ENCODE data around the gene UTF1. TPM values are rescaled to one million over a fixed set of nuclear protein-coding genes. Genes with fewer than 3 reads are reported as not detected.

Gene UTF1
- total and polyA plus RNA-seq, 2 experiments from 2014 or later, result 12.2 to 51.4 TPM

DNA sequence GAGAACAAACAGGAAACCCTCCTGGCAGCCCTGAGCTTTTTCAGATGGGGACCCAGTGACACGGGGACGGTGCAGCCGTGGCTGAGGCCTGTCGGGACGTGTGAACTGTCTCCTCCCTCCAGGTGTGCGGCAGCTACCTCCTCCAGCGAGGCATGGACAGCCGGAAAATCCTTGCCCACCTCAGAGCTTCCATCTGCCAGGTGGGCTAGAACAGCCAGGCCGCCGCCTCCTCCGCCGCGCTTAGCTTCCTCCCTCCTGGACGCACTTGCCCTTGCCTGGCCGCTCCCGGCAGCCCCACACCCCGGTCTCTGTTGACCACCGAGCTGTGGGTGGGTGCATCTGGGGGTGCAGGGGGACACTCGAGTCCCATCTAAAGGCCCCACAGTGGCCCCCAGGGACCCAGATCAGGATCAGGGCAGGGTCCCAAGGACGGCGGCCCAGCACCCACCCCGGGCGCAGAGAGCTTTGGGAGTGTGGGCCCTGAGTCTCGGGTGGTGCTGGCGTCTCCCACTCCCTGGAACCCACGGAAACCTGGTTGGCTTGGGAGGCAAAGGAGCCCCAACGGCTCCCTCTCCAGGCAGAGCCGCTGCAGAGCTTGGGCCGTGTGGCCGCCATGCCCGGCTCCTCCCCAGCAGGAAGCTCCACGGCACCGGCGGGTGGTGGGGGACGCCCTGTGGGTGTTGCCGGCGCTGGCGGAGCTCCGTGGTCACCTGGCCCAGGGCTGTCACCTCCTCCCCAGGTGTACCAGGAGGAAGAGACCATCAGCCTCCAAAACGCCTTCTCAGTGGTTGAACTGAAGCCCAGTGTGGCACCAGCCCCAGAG is 32.9 kb upstream of the UTF1 start:
- H3K27me3 Mint-ChIP-seq (ENCODE audit: insufficient read depth, low read depth, poor library complexity), result peaks cover 3% of the 10 kb centered on the region

DNA sequence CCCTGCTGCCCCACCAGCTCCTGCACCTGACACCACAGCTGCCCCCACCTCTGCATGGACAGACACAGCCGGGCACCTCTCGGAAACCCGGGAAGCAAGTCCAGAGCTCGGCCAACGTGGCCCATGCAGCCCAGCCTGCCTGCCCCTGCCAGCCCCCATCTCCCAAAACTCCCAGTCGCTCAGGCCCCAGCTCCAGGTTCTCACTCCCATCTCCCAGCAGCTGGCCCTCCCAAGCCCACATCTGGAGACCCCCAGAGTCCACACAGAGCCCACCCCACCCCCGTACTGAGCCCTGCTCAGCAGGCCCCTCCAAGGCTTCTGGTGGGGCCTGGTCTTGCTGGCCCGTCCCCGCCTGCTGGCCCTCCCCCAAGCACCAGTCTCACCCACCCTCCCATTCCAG is 32.2 kb upstream of the UTF1 start:
- Mint-ChIP-seq H3K9me3 (peaks cover 11% of the 10 kb centered on the region), H3K4me3 (no peak overlapping the region), H3K27me3 (ENCODE audit: insufficient read depth, low read depth, poor library complexity) (peaks cover 3% of the 10 kb centered on the region), H3K36me3 (ENCODE audit: low read depth) (no peaks in the 10 kb centered on the region), H3K4me1 (no peaks in the 10 kb centered on the region), H3K27ac (no peak overlapping the region)
- no peak for TF ChIP-seq CREB1 (CRISPR knock-in tag; IDR thresholded peaks at IDR 0.05; ENCODE audit: low read depth)
- TF ChIP-seq POLR2AphosphoS5 (IDR thresholded peaks at IDR 0.05; ENCODE audit: low read depth), result no peak
- TF ChIP-seq, protein P1, sequence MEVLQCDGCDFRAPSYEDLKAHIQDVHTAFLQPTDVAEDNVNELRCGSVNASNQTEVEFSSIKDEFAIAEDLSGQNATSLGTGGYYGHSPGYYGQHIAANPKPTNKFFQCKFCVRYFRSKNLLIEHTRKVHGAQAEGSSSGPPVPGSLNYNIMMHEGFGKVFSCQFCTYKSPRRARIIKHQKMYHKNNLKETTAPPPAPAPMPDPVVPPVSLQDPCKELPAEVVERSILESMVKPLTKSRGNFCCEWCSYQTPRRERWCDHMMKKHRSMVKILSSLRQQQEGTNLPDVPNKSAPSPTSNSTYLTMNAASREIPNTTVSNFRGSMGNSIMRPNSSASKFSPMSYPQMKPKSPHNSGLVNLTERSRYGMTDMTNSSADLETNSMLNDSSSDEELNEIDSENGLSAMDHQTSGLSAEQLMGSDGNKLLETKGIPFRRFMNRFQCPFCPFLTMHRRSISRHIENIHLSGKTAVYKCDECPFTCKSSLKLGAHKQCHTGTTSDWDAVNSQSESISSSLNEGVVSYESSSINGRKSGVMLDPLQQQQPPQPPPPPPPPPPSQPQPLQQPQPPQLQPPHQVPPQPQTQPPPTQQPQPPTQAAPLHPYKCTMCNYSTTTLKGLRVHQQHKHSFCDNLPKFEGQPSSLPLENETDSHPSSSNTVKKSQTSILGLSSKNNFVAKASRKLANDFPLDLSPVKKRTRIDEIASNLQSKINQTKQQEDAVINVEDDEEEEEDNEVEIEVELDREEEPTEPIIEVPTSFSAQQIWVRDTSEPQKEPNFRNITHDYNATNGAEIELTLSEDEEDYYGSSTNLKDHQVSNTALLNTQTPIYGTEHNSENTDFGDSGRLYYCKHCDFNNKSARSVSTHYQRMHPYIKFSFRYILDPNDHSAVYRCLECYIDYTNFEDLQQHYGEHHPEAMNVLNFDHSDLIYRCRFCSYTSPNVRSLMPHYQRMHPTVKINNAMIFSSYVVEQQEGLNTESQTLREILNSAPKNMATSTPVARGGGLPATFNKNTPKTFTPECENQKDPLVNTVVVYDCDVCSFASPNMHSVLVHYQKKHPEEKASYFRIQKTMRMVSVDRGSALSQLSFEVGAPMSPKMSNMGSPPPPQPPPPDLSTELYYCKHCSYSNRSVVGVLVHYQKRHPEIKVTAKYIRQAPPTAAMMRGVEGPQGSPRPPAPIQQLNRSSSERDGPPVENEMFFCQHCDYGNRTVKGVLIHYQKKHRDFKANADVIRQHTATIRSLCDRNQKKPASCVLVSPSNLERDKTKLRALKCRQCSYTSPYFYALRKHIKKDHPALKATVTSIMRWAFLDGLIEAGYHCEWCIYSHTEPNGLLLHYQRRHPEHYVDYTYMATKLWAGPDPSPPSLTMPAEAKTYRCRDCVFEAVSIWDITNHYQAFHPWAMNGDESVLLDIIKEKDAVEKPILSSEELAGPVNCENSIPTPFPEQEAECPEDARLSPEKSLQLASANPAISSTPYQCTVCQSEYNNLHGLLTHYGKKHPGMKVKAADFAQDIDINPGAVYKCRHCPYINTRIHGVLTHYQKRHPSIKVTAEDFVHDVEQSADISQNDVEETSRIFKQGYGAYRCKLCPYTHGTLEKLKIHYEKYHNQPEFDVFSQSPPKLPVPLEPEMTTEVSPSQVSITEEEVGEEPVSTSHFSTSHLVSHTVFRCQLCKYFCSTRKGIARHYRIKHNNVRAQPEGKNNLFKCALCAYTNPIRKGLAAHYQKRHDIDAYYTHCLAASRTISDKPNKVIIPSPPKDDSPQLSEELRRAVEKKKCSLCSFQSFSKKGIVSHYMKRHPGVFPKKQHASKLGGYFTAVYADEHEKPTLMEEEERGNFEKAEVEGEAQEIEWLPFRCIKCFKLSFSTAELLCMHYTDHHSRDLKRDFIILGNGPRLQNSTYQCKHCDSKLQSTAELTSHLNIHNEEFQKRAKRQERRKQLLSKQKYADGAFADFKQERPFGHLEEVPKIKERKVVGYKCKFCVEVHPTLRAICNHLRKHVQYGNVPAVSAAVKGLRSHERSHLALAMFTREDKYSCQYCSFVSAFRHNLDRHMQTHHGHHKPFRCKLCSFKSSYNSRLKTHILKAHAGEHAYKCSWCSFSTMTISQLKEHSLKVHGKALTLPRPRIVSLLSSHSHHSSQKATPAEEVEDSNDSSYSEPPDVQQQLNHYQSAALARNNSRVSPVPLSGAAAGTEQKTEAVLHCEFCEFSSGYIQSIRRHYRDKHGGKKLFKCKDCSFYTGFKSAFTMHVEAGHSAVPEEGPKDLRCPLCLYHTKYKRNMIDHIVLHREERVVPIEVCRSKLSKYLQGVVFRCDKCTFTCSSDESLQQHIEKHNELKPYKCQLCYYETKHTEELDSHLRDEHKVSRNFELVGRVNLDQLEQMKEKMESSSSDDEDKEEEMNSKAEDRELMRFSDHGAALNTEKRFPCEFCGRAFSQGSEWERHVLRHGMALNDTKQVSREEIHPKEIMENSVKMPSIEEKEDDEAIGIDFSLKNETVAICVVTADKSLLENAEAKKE (CRISPR knock-in tag; IDR thresholded peaks at IDR 0.05), result no peak
- TF ChIP-seq, protein P2, sequence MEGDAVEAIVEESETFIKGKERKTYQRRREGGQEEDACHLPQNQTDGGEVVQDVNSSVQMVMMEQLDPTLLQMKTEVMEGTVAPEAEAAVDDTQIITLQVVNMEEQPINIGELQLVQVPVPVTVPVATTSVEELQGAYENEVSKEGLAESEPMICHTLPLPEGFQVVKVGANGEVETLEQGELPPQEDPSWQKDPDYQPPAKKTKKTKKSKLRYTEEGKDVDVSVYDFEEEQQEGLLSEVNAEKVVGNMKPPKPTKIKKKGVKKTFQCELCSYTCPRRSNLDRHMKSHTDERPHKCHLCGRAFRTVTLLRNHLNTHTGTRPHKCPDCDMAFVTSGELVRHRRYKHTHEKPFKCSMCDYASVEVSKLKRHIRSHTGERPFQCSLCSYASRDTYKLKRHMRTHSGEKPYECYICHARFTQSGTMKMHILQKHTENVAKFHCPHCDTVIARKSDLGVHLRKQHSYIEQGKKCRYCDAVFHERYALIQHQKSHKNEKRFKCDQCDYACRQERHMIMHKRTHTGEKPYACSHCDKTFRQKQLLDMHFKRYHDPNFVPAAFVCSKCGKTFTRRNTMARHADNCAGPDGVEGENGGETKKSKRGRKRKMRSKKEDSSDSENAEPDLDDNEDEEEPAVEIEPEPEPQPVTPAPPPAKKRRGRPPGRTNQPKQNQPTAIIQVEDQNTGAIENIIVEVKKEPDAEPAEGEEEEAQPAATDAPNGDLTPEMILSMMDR (conservative IDR thresholded peaks at IDR 0.05; ENCODE audit: low read depth in 2 of 2), result no peak
- no peak for TF ChIP-seq JUNB (IDR thresholded peaks at IDR 0.05; ENCODE audit: unreplicated experiment)
- TF ChIP-seq ZNF331 (CRISPR knock-in tag; IDR thresholded peaks at IDR 0.05; ENCODE audit: low read depth), result no peak
- no peak for TF ChIP-seq EZH2phosphoT487 (IDR thresholded peaks at IDR 0.05; ENCODE audit: unreplicated experiment)
- ATAC-seq, result no peak
- H2AFZ ChIP-seq, result no peak overlapping the region
- H3K79me2 ChIP-seq (replicated peaks; ENCODE audit: insufficient read depth), result no peaks in the 10 kb centered on the region
- H3F3A ChIP-seq (replicated peaks; ENCODE audit: low read depth), result no peaks in the 10 kb centered on the region
- H3K4me1 ChIP-seq (ENCODE audit: insufficient read depth), result no peaks in the 10 kb centered on the region
- H3K36me3 ChIP-seq (ENCODE audit: insufficient read depth), result no peaks in the 10 kb centered on the region
- no peaks in the 10 kb centered on the region for H3K9me2 ChIP-seq (ENCODE audit: insufficient read depth)
- H3K4me3 ChIP-seq, result no peak overlapping the region
- no peak overlapping the region for H3K4me2 ChIP-seq
- H3K27ac ChIP-seq (ENCODE audit: low read depth), result no peak overlapping the region
- DNase-seq (ENCODE audit: low spot score), result no peak
- H4K20me1 ChIP-seq (replicated peaks; ENCODE audit: insufficient read depth), result no peaks in the 10 kb centered on the region
- no peaks in the 10 kb centered on the region for H3K27me3 ChIP-seq (ENCODE audit: insufficient read depth)

More for the DNA sequence above, 32.9 kb upstream of the UTF1 start:
- Mint-ChIP-seq H3K4me1 (no peaks in the 10 kb centered on the region), H3K9me3 (peaks cover 17% of the 10 kb centered on the region), H3K27ac (no peak overlapping the region), H3K36me3 (ENCODE audit: low read depth) (peaks cover 6% of the 10 kb centered on the region; the same call in 2 of the 3 replicates), H3K4me3 (no peak overlapping the region)
- Histone ChIP-seq H3K27ac (ENCODE audit: low read depth) (no peak overlapping the region), H3K4me3 (no peak overlapping the region), H3K4me1 (ENCODE audit: insufficient read depth) (no peaks in the 10 kb centered on the region), H3K36me3 (ENCODE audit: insufficient read depth) (no peaks in the 10 kb centered on the region), H3K9me2 (ENCODE audit: insufficient read depth) (no peaks in the 10 kb centered on the region), H3K27me3 (ENCODE audit: insufficient read depth) (no peaks in the 10 kb centered on the region), H3K4me2 (no peak overlapping the region), H2AFZ (no peak overlapping the region), H4K20me1 (replicated peaks; ENCODE audit: insufficient read depth) (no peaks in the 10 kb centered on the region), H3F3A (replicated peaks; ENCODE audit: low read depth) (no peaks in the 10 kb centered on the region), H3K79me2 (replicated peaks; ENCODE audit: insufficient read depth) (no peaks in the 10 kb centered on the region)
- ATAC-seq, result peak; percentile 65
- TF ChIP-seq, protein P2 (conservative IDR thresholded peaks at IDR 0.05; ENCODE audit: low read depth in 2 of 2), result peak; percentile 22 to 63; a peak in 2 of 4 replicates
- TF ChIP-seq CREB1 (CRISPR knock-in tag; IDR thresholded peaks at IDR 0.05; ENCODE audit: low read depth), result no peak
- DNase-seq (ENCODE audit: low spot score), result peak; percentile 48

All from GM23338 (cell line).